IgD-negative memory B cell (primary cell): Measurements from ENCODE around the gene RAPGEF4. TPM values are rescaled to one million over a fixed set of nuclear protein-coding genes. Genes with fewer than 3 reads are reported as not detected.

Experiments
- H3K27ac Mint-ChIP-seq, 3 donors: one replicate each; pipeline ENCODE4 v1.8.0; 2020 to 2022; ENCODE audit warnings: mild to moderate bottlenecking in 3 of 3, mixed read lengths in 3 of 3, moderate library complexity in 1 of 3
- H3K27me3 Mint-ChIP-seq: one replicate; pipeline ENCODE4 v1.8.0; 2021; ENCODE audit warnings: mixed read lengths
- H3K36me3 Mint-ChIP-seq: one replicate; pipeline ENCODE4 v1.8.0; 2020; ENCODE audit warnings: mild to moderate bottlenecking, mixed read lengths
- H3K4me1 Mint-ChIP-seq, 3 donors: one replicate each; pipeline ENCODE4 v1.8.0; 2020 to 2022; ENCODE audit warnings: mixed read lengths in 3 of 3, mild to moderate bottlenecking in 1 of 3
- H3K4me3 Mint-ChIP-seq, 4 donors: one replicate each; pipeline ENCODE4 v1.8.0; 2020 to 2022; ENCODE audit warnings: mild to moderate bottlenecking in 4 of 4, mixed read lengths in 4 of 4, moderate library complexity in 3 of 4
- H3K9me3 Mint-ChIP-seq, 3 donors: one replicate each; pipeline ENCODE4 v1.8.0; 2020 to 2021; ENCODE audit warnings: mixed read lengths in 3 of 3, mild to moderate bottlenecking in 1 of 3
- polyA plus RNA-seq: library from polyadenylated mRNA; unstranded; fragments of 300-500 nt; fragmentation: Illumina TruSeq; gene quantifications from one replicate; pipeline ENCODE4 v1.2.3, GENCODE V29; 2021

Gene RAPGEF4
- polyA plus RNA-seq = not detected

- H3K27ac Mint-ChIP-seq = no peak within 1 kb of the TSS
- H3K4me1 Mint-ChIP-seq = peaks cover 0 to 7% (median 2%) of the 10 kb centered on the region in 3 donors
- H3K27me3 Mint-ChIP-seq = peaks cover 34% of the 10 kb centered on the region
These were observed at the start of gene RAPGEF4 for GRCh38 chr2:172735582-172736423. Gene RAPGEF4 (plus strand): TSS chr2:172735845. CDS start chr2:172735984, 139 bp downstream.

GRCh38 chr2:172693037-172693436, 42.6 kb upstream of the RAPGEF4 start:
- H3K9me3 Mint-ChIP-seq = peaks cover 4 to 14% (median 4%) of the 10 kb centered on the region in 3 donors
- H3K4me1 Mint-ChIP-seq = no peaks in the 10 kb centered on the region
- H3K27me3 Mint-ChIP-seq = peaks cover 2% of the 10 kb centered on the region
- H3K27ac Mint-ChIP-seq = no peak overlapping the region
- H3K36me3 Mint-ChIP-seq = peaks cover 2% of the 10 kb centered on the region
- no peak overlapping the region for H3K4me3 Mint-ChIP-seq

More at GRCh38 chr2:172735582-172736423, at the start of gene RAPGEF4:
- Mint-ChIP-seq H3K9me3 (peaks cover 0 to 1% (median 0%) of the 10 kb centered on the region in 3 donors), H3K36me3 (peaks cover 1% of the 10 kb centered on the region), H3K4me3 (peak within 1 kb of the TSS in 2 of 4 donors; percentile 43 to 70)

- H3K4me3 Mint-ChIP-seq = no peak overlapping the region
- no peaks in the 10 kb centered on the region for H3K36me3 Mint-ChIP-seq
- no peaks in the 10 kb centered on the region for H3K4me1 Mint-ChIP-seq
- peaks cover 4 to 14% (median 4%) of the 10 kb centered on the region in 3 donors for H3K9me3 Mint-ChIP-seq
- peak overlapping the region in 2 of 3 donors; percentile 55 to 85 for H3K27ac Mint-ChIP-seq
- no peaks in the 10 kb centered on the region for H3K27me3 Mint-ChIP-seq
These were observed 41.9 kb upstream of the RAPGEF4 start for GRCh38 chr2:172693529-172694455.

GRCh38 chr2:172697296-172697695, 38.3 kb upstream of the RAPGEF4 start:
- no peak overlapping the region for H3K27ac Mint-ChIP-seq
- no peaks in the 10 kb centered on the region for H3K4me1 Mint-ChIP-seq
- peaks cover 3 to 9% (median 3%) of the 10 kb centered on the region in 3 donors for H3K9me3 Mint-ChIP-seq
- H3K27me3 Mint-ChIP-seq = peaks cover 2% of the 10 kb centered on the region
- no peak overlapping the region for H3K4me3 Mint-ChIP-seq
- peaks cover 1% of the 10 kb centered on the region for H3K36me3 Mint-ChIP-seq

GRCh38 chr2:172698041-172698863, 37.4 kb upstream of the RAPGEF4 start:
- H3K4me1 Mint-ChIP-seq = no peaks in the 10 kb centered on the region
- peaks cover 2% of the 10 kb centered on the region for H3K27me3 Mint-ChIP-seq
- peaks cover 3 to 9% (median 3%) of the 10 kb centered on the region in 3 donors for H3K9me3 Mint-ChIP-seq
- no peak overlapping the region for H3K27ac Mint-ChIP-seq
- no peak overlapping the region for H3K4me3 Mint-ChIP-seq
- H3K36me3 Mint-ChIP-seq = peaks cover 1% of the 10 kb centered on the region

GRCh38 chr2:172701250-172701649, 34.4 kb upstream of the RAPGEF4 start:
- Mint-ChIP-seq H3K4me3 (no peak overlapping the region), H3K9me3 (peaks cover 3 to 4% (median 3%) of the 10 kb centered on the region in 3 donors), H3K36me3 (peaks cover 1% of the 10 kb centered on the region), H3K27me3 (peaks cover 4% of the 10 kb centered on the region), H3K27ac (no peak overlapping the region), H3K4me1 (no peaks in the 10 kb centered on the region)

- H3K36me3 Mint-ChIP-seq = peaks cover 1% of the 10 kb centered on the region
- H3K9me3 Mint-ChIP-seq = peaks cover 3% of the 10 kb centered on the region in 3 donors
- no peak overlapping the region for H3K27ac Mint-ChIP-seq
- H3K27me3 Mint-ChIP-seq = peaks cover 4% of the 10 kb centered on the region
- no peak overlapping the region for H3K4me3 Mint-ChIP-seq
- no peaks in the 10 kb centered on the region for H3K4me1 Mint-ChIP-seq
These were observed 33.2 kb upstream of the RAPGEF4 start for GRCh38 chr2:172702451-172702850.

- peaks cover 9% of the 10 kb centered on the region for H3K27me3 Mint-ChIP-seq
- no peak overlapping the region for H3K27ac Mint-ChIP-seq
- H3K4me3 Mint-ChIP-seq = no peak overlapping the region
- no peaks in the 10 kb centered on the region for H3K4me1 Mint-ChIP-seq
- H3K36me3 Mint-ChIP-seq = peaks cover 1% of the 10 kb centered on the region
- peaks cover 3% of the 10 kb centered on the region in 3 donors for H3K9me3 Mint-ChIP-seq
These were observed 31.3 kb upstream of the RAPGEF4 start for GRCh38 chr2:172704072-172704936.

GRCh38 chr2:172705352-172705751, 30.3 kb upstream of the RAPGEF4 start:
- peaks cover 0 to 2% (median 0%) of the 10 kb centered on the region in 3 donors for H3K4me1 Mint-ChIP-seq
- peaks cover 1% of the 10 kb centered on the region for H3K36me3 Mint-ChIP-seq
- peaks cover 2 to 3% (median 3%) of the 10 kb centered on the region in 3 donors for H3K9me3 Mint-ChIP-seq
- no peak overlapping the region for H3K27ac Mint-ChIP-seq
- H3K4me3 Mint-ChIP-seq = no peak overlapping the region
- peaks cover 9% of the 10 kb centered on the region for H3K27me3 Mint-ChIP-seq

- Mint-ChIP-seq H3K27ac (no peak overlapping the region), H3K27me3 (peaks cover 9% of the 10 kb centered on the region), H3K9me3 (no peaks in the 10 kb centered on the region), H3K4me1 (peaks cover 0 to 2% (median 0%) of the 10 kb centered on the region in 3 donors), H3K4me3 (no peak overlapping the region), H3K36me3 (no peaks in the 10 kb centered on the region)
These were observed 27.4 kb upstream of the RAPGEF4 start for GRCh38 chr2:172708247-172708646.

GRCh38 chr2:172709566-172710291, 25.9 kb upstream of the RAPGEF4 start:
- Mint-ChIP-seq H3K9me3 (no peaks in the 10 kb centered on the region), H3K27me3 (peaks cover 9% of the 10 kb centered on the region), H3K27ac (no peak overlapping the region), H3K36me3 (no peaks in the 10 kb centered on the region), H3K4me3 (no peak overlapping the region), H3K4me1 (peaks cover 0 to 2% (median 0%) of the 10 kb centered on the region in 3 donors)

GRCh38 chr2:172710584-172711047, 25.0 kb upstream of the RAPGEF4 start:
- peaks cover 0 to 2% (median 0%) of the 10 kb centered on the region in 3 donors for H3K4me1 Mint-ChIP-seq
- peaks cover 6% of the 10 kb centered on the region for H3K27me3 Mint-ChIP-seq
- no peak overlapping the region for H3K4me3 Mint-ChIP-seq
- no peak overlapping the region for H3K27ac Mint-ChIP-seq
- no peaks in the 10 kb centered on the region for H3K9me3 Mint-ChIP-seq
- H3K36me3 Mint-ChIP-seq = no peaks in the 10 kb centered on the region

GRCh38 chr2:172711110-172711509, 24.5 kb upstream of the RAPGEF4 start:
- Mint-ChIP-seq H3K4me3 (no peak overlapping the region), H3K4me1 (peaks cover 0 to 2% (median 0%) of the 10 kb centered on the region in 3 donors)

More at GRCh38 chr2:172711110-172711509, 24.5 kb upstream of the RAPGEF4 start:
- peaks cover 6% of the 10 kb centered on the region for H3K27me3 Mint-ChIP-seq
- H3K9me3 Mint-ChIP-seq = no peaks in the 10 kb centered on the region
- H3K36me3 Mint-ChIP-seq = no peaks in the 10 kb centered on the region
- no peak overlapping the region for H3K27ac Mint-ChIP-seq
